Lung (tissue), 12 donors: ENCODE data around the gene USP44. TPM values are rescaled to one million over a fixed set of nuclear protein-coding genes. Genes with fewer than 3 reads are reported as not detected.

Source experiments
- ATAC-seq: fragments of 200-7000 bp; cut with Tn5 transposase; one replicate; pipeline ENCODE4 v1.9.1; 2020; ENCODE audit warnings: moderate number of reproducible peaks; ENCODE audit not compliant: insufficient read depth, low FRiP score
- DNase-seq, 3 donors: peaks; one replicate each; pipeline ENCODE4 v3.0.0-alpha.2; 2013 to 2017
- H3K27ac ChIP-seq, 2 donors: one replicate each; pipeline ENCODE4 v1.5.1; 2013; ENCODE audit warnings: mild to moderate bottlenecking in 2 of 2, moderate library complexity in 2 of 2, control low read depth in 1 of 2, inconsistent platforms in 1 of 2, low read depth in 1 of 2, low read length in 1 of 2
- H3K27me3 ChIP-seq, 3 donors: one replicate each; pipeline ENCODE4 v1.5.1; 2013; ENCODE audit warnings: low read length in 2 of 3; ENCODE audit not compliant: control insufficient read depth in 3 of 3, insufficient read depth in 3 of 3
- H3K36me3 ChIP-seq, 4 donors: one replicate each; pipeline ENCODE4 v1.5.1; 2013; ENCODE audit warnings: low read length in 4 of 4, mild to moderate bottlenecking in 1 of 4, moderate library complexity in 1 of 4; ENCODE audit not compliant: control insufficient read depth in 4 of 4, insufficient read depth in 4 of 4
- H3K4me1 ChIP-seq, 5 donors: one replicate each; pipeline ENCODE4 v1.5.1; 2013; ENCODE audit warnings: low read length in 5 of 5, mild to moderate bottlenecking in 2 of 5, moderate library complexity in 1 of 5; ENCODE audit not compliant: control insufficient read depth in 5 of 5, insufficient read depth in 5 of 5
- H3K4me3 ChIP-seq: one replicate; pipeline ENCODE4 v1.5.1; 2013; ENCODE audit warnings: mild to moderate bottlenecking, control low read depth, moderate library complexity
- H3K9ac ChIP-seq, 2 donors: one replicate each; pipeline ENCODE4 v1.5.1; 2013; ENCODE audit warnings: low read length in 2 of 2, control low read depth in 1 of 2; ENCODE audit not compliant: insufficient read depth in 1 of 2
- H3K9me3 ChIP-seq, 4 donors: one replicate each; pipeline ENCODE4 v1.5.1; 2013; ENCODE audit warnings: low read length in 3 of 4, mild to moderate bottlenecking in 1 of 4, moderate library complexity in 1 of 4; ENCODE audit not compliant: control insufficient read depth in 4 of 4, insufficient read depth in 3 of 4
- WGBS, 2 donors: extraction: QIAGEN DNeasy Blood & Tissue Kit; methylation state at CpG; one replicate each; pipeline ENCODE4 v1.1.7; 2013; 5-methylcytosine and 5-hydroxymethylcytosine counted together
- polyA plus RNA-seq, 2 donors: library from polyadenylated mRNA; stranded (reverse); fragments of 200-250 nt; gene quantifications; one replicate each; pipeline ENCODE4 v1.2.1, GENCODE V29; 2013
- total RNA-seq, 2 donors: library from RNA; depleted of rRNA in 1 of 2; stranded (reverse); fragments of >200 nt in 1 of 2; gene quantifications; one replicate each; pipeline ENCODE4 v1.2.1, GENCODE V29; 2014 to 2021
- TF ChIP-seq, protein P1 (sequence below): IDR thresholded peaks from 2 replicates; pipeline ENCODE4 v1.5.1; 2012; ENCODE audit warnings: mild to moderate bottlenecking; ENCODE audit errors: control extremely low read depth, extremely low read depth
- donor health status: control.
- donor health status: control.
- donor health status: Bipolar disorder and iron deficiency.
- donor health status: healthy.
- donor health status: DM: yes; HTN: yes; CAD: no.

Gene USP44
- total and polyA plus RNA-seq, 4 donors: 2.3 to 18.6 (median 10.2) TPM

DNA sequence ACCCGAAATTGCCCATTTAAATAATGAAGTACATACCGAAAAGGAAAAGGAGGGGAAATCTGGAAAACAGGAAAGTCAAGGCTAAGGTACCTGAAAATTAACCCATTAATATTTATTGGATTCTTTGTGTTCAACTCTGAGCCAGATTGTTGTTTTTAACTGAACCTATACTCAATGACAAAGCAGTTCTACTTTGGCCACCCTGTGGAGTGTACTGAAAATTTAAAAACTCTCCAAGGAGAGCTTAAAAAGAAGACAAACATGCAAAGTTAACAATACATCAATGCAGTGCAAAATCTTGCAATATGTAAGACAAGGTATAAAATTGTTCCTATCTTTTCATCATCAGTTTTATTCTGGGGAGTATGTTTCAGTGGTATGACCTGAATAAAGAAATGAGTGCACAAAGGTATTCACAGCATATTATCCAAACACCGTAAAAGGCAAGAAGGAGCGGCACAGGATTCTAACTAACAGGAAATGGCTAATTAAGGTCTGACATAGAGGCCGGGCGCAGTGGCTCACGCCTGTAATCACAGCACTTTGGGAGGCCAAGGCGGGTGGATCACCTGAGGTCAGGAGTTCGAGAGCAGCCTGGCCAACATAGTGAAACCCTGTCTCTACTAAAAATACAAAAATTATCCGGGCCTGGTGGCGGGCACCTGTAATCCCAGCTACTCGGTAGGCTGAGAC, 1.7 kb downstream of the USP44 start:
- Histone ChIP-seq H3K36me3 (no peaks in the 10 kb centered on the region), H3K27me3 (peaks cover 0 to 63% (median 49%) of the 10 kb centered on the region in 3 donors), H3K27ac (no peak overlapping the region), H3K4me3 (no peak overlapping the region), H3K4me1 (peaks cover 0 to 6% (median 2%) of the 10 kb centered on the region in 5 donors), H3K9ac (no peak overlapping the region), H3K9me3 (peaks cover 0 to 5% (median 3%) of the 10 kb centered on the region in 4 donors)
- WGBS, 2 donors: 69 to 76% methylated on average over 12 of the region's 12 CpGs
- TF ChIP-seq, protein P1, sequence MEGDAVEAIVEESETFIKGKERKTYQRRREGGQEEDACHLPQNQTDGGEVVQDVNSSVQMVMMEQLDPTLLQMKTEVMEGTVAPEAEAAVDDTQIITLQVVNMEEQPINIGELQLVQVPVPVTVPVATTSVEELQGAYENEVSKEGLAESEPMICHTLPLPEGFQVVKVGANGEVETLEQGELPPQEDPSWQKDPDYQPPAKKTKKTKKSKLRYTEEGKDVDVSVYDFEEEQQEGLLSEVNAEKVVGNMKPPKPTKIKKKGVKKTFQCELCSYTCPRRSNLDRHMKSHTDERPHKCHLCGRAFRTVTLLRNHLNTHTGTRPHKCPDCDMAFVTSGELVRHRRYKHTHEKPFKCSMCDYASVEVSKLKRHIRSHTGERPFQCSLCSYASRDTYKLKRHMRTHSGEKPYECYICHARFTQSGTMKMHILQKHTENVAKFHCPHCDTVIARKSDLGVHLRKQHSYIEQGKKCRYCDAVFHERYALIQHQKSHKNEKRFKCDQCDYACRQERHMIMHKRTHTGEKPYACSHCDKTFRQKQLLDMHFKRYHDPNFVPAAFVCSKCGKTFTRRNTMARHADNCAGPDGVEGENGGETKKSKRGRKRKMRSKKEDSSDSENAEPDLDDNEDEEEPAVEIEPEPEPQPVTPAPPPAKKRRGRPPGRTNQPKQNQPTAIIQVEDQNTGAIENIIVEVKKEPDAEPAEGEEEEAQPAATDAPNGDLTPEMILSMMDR: no peak
- ATAC-seq (no peak), DNase-seq (no peak)

DNA sequence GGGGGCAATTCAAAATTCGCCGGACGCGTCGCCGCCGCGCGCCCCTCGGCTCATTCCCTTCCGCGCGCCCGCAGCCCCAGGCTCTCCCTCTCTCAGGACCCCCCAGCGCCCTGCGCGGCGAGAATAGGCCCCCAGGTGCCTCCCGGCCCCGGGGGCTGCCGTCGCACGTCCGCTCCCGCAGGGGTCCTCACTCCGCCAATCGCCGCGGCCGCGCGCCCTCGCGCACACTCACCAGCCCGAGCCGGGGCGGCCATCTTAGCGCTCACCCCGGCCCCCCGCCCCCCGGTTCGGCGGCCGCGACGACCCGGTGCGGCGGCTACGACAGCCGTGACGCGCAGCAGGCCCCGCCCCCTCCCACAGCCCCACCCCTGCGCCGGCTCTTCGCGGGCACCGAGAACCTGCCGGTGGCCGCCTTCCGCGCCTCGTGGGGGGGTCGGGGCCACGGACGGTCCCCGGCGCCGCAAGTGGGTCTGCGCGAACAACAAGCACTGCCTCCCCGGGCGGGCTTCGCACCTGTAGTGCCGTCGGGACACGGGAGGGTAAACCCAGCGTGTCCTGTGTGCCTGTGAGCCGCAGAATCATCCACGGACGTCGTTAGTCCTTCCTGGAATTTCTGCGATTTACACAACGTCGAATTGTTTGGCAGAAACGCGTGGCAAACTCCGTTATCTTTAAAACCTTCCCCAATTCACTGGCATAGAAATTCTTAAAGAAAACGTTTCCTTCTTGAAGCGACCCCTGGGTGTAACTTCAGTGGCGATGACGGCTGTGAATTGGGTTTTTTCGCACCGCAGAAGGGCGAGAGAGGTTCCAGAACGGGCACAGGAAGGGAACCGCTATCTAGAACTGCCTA, 2.5 kb downstream of the USP44 start:
- H3K4me1 ChIP-seq: peaks cover 0 to 6% (median 2%) of the 10 kb centered on the region in 5 donors
- H3K9me3 ChIP-seq: peaks cover 0 to 5% (median 3%) of the 10 kb centered on the region in 4 donors
- ATAC-seq (peak; percentile 86), DNase-seq (peak; percentile 25 to 66 (median 57))
- WGBS, 2 donors: 4 to 6% methylated on average over 69 to 98 of the region's 98 CpGs
- peak overlapping the region; percentile 92 for H3K4me3 ChIP-seq
- H3K27me3 ChIP-seq: peaks cover 0 to 62% (median 49%) of the 10 kb centered on the region in 3 donors
- H3K9ac ChIP-seq: peak overlapping the region in 1 of 2 donors; percentile 28
- H3K27ac ChIP-seq: peak overlapping the region in 1 of 2 donors; percentile 95
- H3K36me3 ChIP-seq: no peaks in the 10 kb centered on the region
- TF ChIP-seq, protein P1: no peak

- H3K4me3 ChIP-seq: peak overlapping the region; percentile 92
- DNase-seq: peak in 2 of 3 donors; percentile 25 to 42
- H3K4me1 ChIP-seq: peaks cover 0 to 6% (median 2%) of the 10 kb centered on the region in 5 donors
- H3K9me3 ChIP-seq: peaks cover 0 to 5% (median 2%) of the 10 kb centered on the region in 4 donors
- TF ChIP-seq, protein P1: no peak
- H3K27ac ChIP-seq: peak overlapping the region in 1 of 2 donors; percentile 95
- H3K36me3 ChIP-seq: no peaks in the 10 kb centered on the region
- peak; percentile 23 for ATAC-seq
- 0 to 1% methylated on average over 40 to 50 of the region's 50 CpGs for WGBS, 2 donors
- H3K9ac ChIP-seq: peak overlapping the region in 1 of 2 donors; percentile 28
- peaks cover 0 to 62% (median 49%) of the 10 kb centered on the region in 3 donors for H3K27me3 ChIP-seq
Measured at GRCh38 chr12:95548056-95548538, 3.2 kb downstream of the USP44 start.
